IPS-NIHi7 (cell line): ENCODE data around the gene XAF1.
A peak's percentile ranks its signal among the peaks of the same experiment; 100 is the strongest.
"Not testable (repeated sequence)": the region's sequence is repeated elsewhere in the genome, so short reads cannot be mapped to it uniquely, and the experiment has no call there.

ENCODE experiments used
- DNase-seq: peaks from one replicate; pipeline ENCODE4 v3.0.0; 2012; ENCODE audit warnings: mixed read lengths; ENCODE audit errors: extremely low spot score

Gene XAF1

GRCh38 chr17:6799738-6800137 lies 43.9 kb downstream of the XAF1 start:
- no peak for DNase-seq

- DNase-seq, result peak; percentile 48
These were observed 44.7 kb downstream of the XAF1 start for GRCh38 chr17:6800422-6801027.

GRCh38 chr17:6811510-6811909 lies 55.7 kb downstream of the XAF1 start:
- no peak for DNase-seq

- no peak for DNase-seq
These were observed 56.4 kb downstream of the XAF1 start for GRCh38 chr17:6812295-6812694.

- no peak for DNase-seq
These were observed 59.9 kb downstream of the XAF1 start for GRCh38 chr17:6815775-6816174.

- not testable (repeated sequence) for DNase-seq
These were observed 60.5 kb downstream of the XAF1 start for GRCh38 chr17:6816368-6816767.

- no peak for DNase-seq
These were observed 63.1 kb downstream of the XAF1 start for GRCh38 chr17:6818938-6819337.

- DNase-seq, result no peak
These were observed 67.2 kb downstream of the XAF1 start for GRCh38 chr17:6823011-6823442.
